Astrocyte (in vitro differentiated cells and primary cell): ENCODE measurements around the gene MTA2.

ENCODE experiments used
- CTCF ChIP-seq: IDR thresholded peaks from 2 replicates; pipeline ENCODE4 v1.5.1; 2011; ENCODE audit warnings: low read depth, mild to moderate bottlenecking, inconsistent platforms, low read length, moderate library complexity; ENCODE audit not compliant: insufficient read depth
- EZH2 ChIP-seq: IDR thresholded peaks from 2 replicates; pipeline ENCODE4 v1.6.1; 2012; ENCODE audit warnings: mild to moderate bottlenecking, low read length, inconsistent platforms; ENCODE audit not compliant: insufficient read depth

DNA sequence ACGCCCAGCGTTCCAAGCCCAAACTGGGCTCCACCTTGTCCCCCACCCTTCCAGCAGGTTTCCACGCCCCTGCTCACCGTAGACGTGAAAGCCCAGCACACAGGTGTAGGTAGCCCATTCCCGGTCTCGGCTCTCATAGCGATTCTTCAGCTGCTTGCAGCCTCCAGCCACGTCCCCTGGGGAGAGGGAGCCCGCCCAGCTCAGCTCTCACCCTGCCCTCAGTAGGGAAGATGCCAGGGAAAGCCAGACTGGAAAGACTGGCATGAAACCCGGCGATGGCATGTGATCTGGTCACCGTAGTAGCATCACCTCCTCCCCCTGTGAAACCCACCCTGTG is 1.4 kb upstream of the MTA2 start:
- TF ChIP-seq CTCF: no peak
- no peak for TF ChIP-seq EZH2
